Natural killer cell (primary cell): ENCODE data around the gene TTC27. TPM values are rescaled to one million over a fixed set of nuclear protein-coding genes. Genes with fewer than 3 reads are reported as not detected.

Experiments
- ATAC-seq, 3 donors: fragments of 150-1000 bp in 2 of 3; fragments of 200-7000 bp in 1 of 3; cut with Tn5 transposase; 1 replicate in 1 of 3; 2 replicates in 2 of 3; pipeline ENCODE4 v1.10.0; 2021; ENCODE audit warnings: mild to moderate bottlenecking in 2 of 3, moderate library complexity in 2 of 3
- DNase-seq, 2 donors: peaks; one replicate each; pipeline versions ENCODE4 v3.0.0 to v3.0.0-alpha.2; 2013 to 2021; ENCODE audit warnings: mixed read lengths in 1 of 2
- H3K27ac ChIP-seq: one replicate; pipeline ENCODE4 v1.5.1; 2013; ENCODE audit warnings: mild to moderate bottlenecking, low read length
- H3K27me3 ChIP-seq: one replicate; pipeline ENCODE4 v1.6.1; 2013; ENCODE audit warnings: low read length; ENCODE audit not compliant: control insufficient read depth, insufficient read depth
- H3K36me3 ChIP-seq: one replicate; pipeline ENCODE4 v1.6.1; 2013; ENCODE audit warnings: low read length; ENCODE audit not compliant: control insufficient read depth, insufficient read depth
- H3K4me1 ChIP-seq: one replicate; pipeline ENCODE4 v1.6.1; 2013; ENCODE audit warnings: low read length; ENCODE audit not compliant: control insufficient read depth, insufficient read depth
- H3K4me3 ChIP-seq: one replicate; pipeline ENCODE4 v1.5.1; 2013; ENCODE audit warnings: low read length
- H3K9me3 ChIP-seq: one replicate; pipeline ENCODE4 v1.6.1; 2013; ENCODE audit warnings: low read length; ENCODE audit not compliant: control insufficient read depth, insufficient read depth
- H3K27ac Mint-ChIP-seq, 2 donors: one replicate each; pipeline ENCODE4 v1.8.0; 2022; ENCODE audit warnings: mild to moderate bottlenecking in 2 of 2, mixed read lengths in 2 of 2, moderate library complexity in 1 of 2
- H3K27me3 Mint-ChIP-seq, 2 donors: one replicate each; pipeline ENCODE4 v1.8.0; 2022; ENCODE audit warnings: low read depth in 2 of 2, mixed read lengths in 2 of 2
- H3K36me3 Mint-ChIP-seq: one replicate; pipeline ENCODE4 v1.8.0; 2022; ENCODE audit warnings: mixed read lengths
- H3K4me1 Mint-ChIP-seq, 2 donors: one replicate each; pipeline ENCODE4 v1.8.0; 2022; ENCODE audit warnings: mixed read lengths in 2 of 2
- H3K4me3 Mint-ChIP-seq: one replicate; pipeline ENCODE4 v1.8.0; 2022; ENCODE audit warnings: mild to moderate bottlenecking, moderate library complexity, mixed read lengths
- H3K9me3 Mint-ChIP-seq, 2 donors: one replicate each; pipeline ENCODE4 v1.8.0; 2022; ENCODE audit warnings: mixed read lengths in 2 of 2
- CTCF ChIP-seq: fragments of 200-600 bp; IDR thresholded peaks from one replicate; pipeline ENCODE4 v1.8.0; 2022; ENCODE audit warnings: antibody characterized with exemption
- WGBS: methylation state at CpG from one replicate; pipeline ENCODE4 v1.1.7; 2013; ENCODE audit warnings: missing lambda C conversion rate; ENCODE audit not compliant: insufficient coverage; 5-methylcytosine and 5-hydroxymethylcytosine counted together
- intact Hi-C: fragments of 100-400 bp; cut with micrococcal nuclease; formaldehyde crosslinking; loops from one replicate; pipeline ENCODE4 v1.14.2; 2022
- total RNA-seq, 4 donors: library from RNA; stranded (reverse); fragments of 120-200 nt in 1 of 4; gene quantifications; one replicate each; pipeline versions ENCODE4 v1.2.3 to v1.2.4, GENCODE V29; 2013 to 2022

Gene TTC27
- total RNA-seq, 3 donors from 2014 or later (not counting 1 experiment from before 2014, with no cell fraction given), result 13.7 to 14.6 (median 14.1) TPM

DNA sequence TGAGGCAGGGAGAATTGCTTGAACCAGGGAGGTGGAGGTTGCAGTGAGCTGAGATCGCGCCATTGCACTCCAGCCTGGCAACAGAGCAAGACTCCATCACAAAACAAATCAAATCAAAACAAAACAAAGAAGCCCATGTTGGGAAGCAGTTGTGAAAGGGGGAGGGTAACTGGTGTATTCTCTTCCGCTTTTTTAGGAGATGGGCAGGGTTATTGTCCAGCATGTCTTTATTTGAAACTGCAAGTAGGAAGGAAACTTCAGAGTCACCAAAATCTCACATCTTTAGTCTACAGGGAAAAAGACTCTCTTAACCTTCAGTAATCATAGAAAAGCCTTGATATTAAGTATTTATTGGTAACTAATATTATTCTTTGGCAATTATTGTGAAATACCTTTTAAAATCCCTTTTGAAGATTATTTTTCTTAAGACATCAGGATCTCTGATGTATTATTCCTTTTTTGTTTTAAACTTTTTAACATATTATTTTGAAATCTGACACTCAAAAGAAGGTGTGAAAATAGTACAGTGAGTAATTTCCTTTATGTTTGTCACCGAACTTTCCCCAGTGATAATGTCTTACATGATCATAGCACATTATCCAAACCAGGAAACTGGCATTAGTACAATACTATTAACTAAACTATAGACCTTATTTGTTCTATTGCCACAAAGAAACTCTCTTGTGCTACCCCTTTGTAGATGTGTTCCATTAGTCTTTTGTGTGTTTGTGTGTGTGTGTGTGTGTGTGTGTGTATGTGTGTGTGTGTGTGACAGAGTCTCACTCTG is 234.6 kb downstream of the TTC27 start:
- Mint-ChIP-seq H3K4me1 (peaks cover 31 to 36% of the 10 kb centered on the region in 2 donors), H3K4me3 (peak overlapping the region; percentile 61), H3K27me3 (no peaks in the 10 kb centered on the region), H3K9me3 (no peaks in the 10 kb centered on the region), H3K27ac (peak overlapping the region; percentile 83 to 89), H3K36me3 (no peaks in the 10 kb centered on the region)
- WGBS, result 0% methylated on average over 1 of the region's 4 CpGs
- Histone ChIP-seq H3K27ac (peak overlapping the region; percentile 50), H3K4me1 (peaks cover 11% of the 10 kb centered on the region), H3K27me3 (no peaks in the 10 kb centered on the region), H3K4me3 (no peak overlapping the region), H3K9me3 (no peaks in the 10 kb centered on the region), H3K36me3 (no peaks in the 10 kb centered on the region)
- TF ChIP-seq CTCF, result no peak
- ATAC-seq (peak; percentile 86 to 94 (median 88)), DNase-seq (peak in 1 of 2 donors; percentile 3)
- intact Hi-C loops, result no loop called here

- TF ChIP-seq CTCF, result no peak
- H3K4me1 Mint-ChIP-seq, result peaks cover 24 to 28% of the 10 kb centered on the region in 2 donors
- no peaks in the 10 kb centered on the region for H3K36me3 ChIP-seq
- ATAC-seq, result no peak
- H3K9me3 ChIP-seq, result no peaks in the 10 kb centered on the region
- WGBS, result 90% methylated on average over 2 of the region's 2 CpGs
- no peak overlapping the region for H3K4me3 Mint-ChIP-seq
- H3K36me3 Mint-ChIP-seq, result no peaks in the 10 kb centered on the region
- no peaks in the 10 kb centered on the region for H3K27me3 ChIP-seq
- no peaks in the 10 kb centered on the region for H3K9me3 Mint-ChIP-seq
- intact Hi-C loops, result no loop called here
- peaks cover 11% of the 10 kb centered on the region for H3K4me1 ChIP-seq
- H3K4me3 ChIP-seq, result no peak overlapping the region
- H3K27ac ChIP-seq, result no peak overlapping the region
- H3K27me3 Mint-ChIP-seq, result no peaks in the 10 kb centered on the region
- DNase-seq, result no peak
- peak overlapping the region; percentile 83 to 89 for H3K27ac Mint-ChIP-seq
These were observed 235.5 kb downstream of the TTC27 start for GRCh38 chr2:32863326-32863725.

GRCh38 chr2:32863803-32864202 is 236.0 kb downstream of the TTC27 start:
- H3K4me1 ChIP-seq, result peaks cover 11% of the 10 kb centered on the region
- no peaks in the 10 kb centered on the region for H3K9me3 ChIP-seq
- H3K36me3 Mint-ChIP-seq, result no peaks in the 10 kb centered on the region
- DNase-seq, result no peak
- H3K4me1 Mint-ChIP-seq, result peaks cover 24 to 28% of the 10 kb centered on the region in 2 donors
- H3K4me3 Mint-ChIP-seq, result no peak overlapping the region
- ATAC-seq, result no peak
- TF ChIP-seq CTCF, result no peak
- no peak overlapping the region for H3K4me3 ChIP-seq
- no peak overlapping the region for H3K27ac ChIP-seq
- no peaks in the 10 kb centered on the region for H3K27me3 Mint-ChIP-seq
- H3K27ac Mint-ChIP-seq, result peak overlapping the region in 1 of 2 donors; percentile 89
- H3K9me3 Mint-ChIP-seq, result no peaks in the 10 kb centered on the region
- no peaks in the 10 kb centered on the region for H3K27me3 ChIP-seq
- H3K36me3 ChIP-seq, result no peaks in the 10 kb centered on the region
- intact Hi-C loops, result no loop called here
- WGBS, result 94% methylated on average over 7 of the region's 7 CpGs
